Kidney epithelial cell (primary cell): ENCODE results near the gene SLC25A23. TPM values are rescaled to one million over a fixed set of nuclear protein-coding genes. Genes with fewer than 3 reads are reported as not detected.
"Not testable (repeated sequence)": the region's sequence is repeated elsewhere in the genome, so short reads cannot be mapped to it uniquely, and the experiment has no call there.

Source experiments
- DNase-seq: peaks from one replicate; pipeline ENCODE4 v3.0.0-alpha.2; 2010; ENCODE audit warnings: low read depth
- H3K27me3 ChIP-seq: 2 replicates; pipeline ENCODE4 v1.6.0; 2011; ENCODE audit warnings: low read length; ENCODE audit not compliant: control insufficient read depth, insufficient read depth
- H3K36me3 ChIP-seq: 2 replicates; pipeline ENCODE4 v1.5.1; 2011; ENCODE audit warnings: low read length; ENCODE audit not compliant: control insufficient read depth, insufficient read depth
- H3K4me3 ChIP-seq: 2 replicates; pipeline ENCODE4 v1.5.1; 2011; ENCODE audit warnings: low read depth, mild to moderate bottlenecking, control low read depth, low read length
- total RNA-seq: library from RNA; depleted of rRNA; stranded (reverse); fragments of >200 nt; gene quantifications from 2 replicates; pipeline ENCODE4 v1.2.3, GENCODE V29; 2015
- TF ChIP-seq, protein P1 (sequence below): IDR thresholded peaks from 2 replicates; pipeline ENCODE4 v1.5.1; 2011; ENCODE audit warnings: mild to moderate bottlenecking, moderate library complexity, low read length, control low read depth, inconsistent platforms; ENCODE audit not compliant: insufficient read depth, poor library complexity, severe bottlenecking

SLC25A23 gene
- total RNA-seq, 1 donor from 2014 or later, result 68.6 TPM

GRCh38 chr19:6402837-6403608, 56.6 kb downstream of the SLC25A23 start:
- Histone ChIP-seq H3K36me3 (no peaks in the 10 kb centered on the region), H3K27me3 (no peaks in the 10 kb centered on the region), H3K4me3 (no peak overlapping the region)
- TF ChIP-seq, protein P1, sequence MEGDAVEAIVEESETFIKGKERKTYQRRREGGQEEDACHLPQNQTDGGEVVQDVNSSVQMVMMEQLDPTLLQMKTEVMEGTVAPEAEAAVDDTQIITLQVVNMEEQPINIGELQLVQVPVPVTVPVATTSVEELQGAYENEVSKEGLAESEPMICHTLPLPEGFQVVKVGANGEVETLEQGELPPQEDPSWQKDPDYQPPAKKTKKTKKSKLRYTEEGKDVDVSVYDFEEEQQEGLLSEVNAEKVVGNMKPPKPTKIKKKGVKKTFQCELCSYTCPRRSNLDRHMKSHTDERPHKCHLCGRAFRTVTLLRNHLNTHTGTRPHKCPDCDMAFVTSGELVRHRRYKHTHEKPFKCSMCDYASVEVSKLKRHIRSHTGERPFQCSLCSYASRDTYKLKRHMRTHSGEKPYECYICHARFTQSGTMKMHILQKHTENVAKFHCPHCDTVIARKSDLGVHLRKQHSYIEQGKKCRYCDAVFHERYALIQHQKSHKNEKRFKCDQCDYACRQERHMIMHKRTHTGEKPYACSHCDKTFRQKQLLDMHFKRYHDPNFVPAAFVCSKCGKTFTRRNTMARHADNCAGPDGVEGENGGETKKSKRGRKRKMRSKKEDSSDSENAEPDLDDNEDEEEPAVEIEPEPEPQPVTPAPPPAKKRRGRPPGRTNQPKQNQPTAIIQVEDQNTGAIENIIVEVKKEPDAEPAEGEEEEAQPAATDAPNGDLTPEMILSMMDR, result no peak
- peak; percentile 12 for DNase-seq

- no peaks in the 10 kb centered on the region for H3K27me3 ChIP-seq
- no peaks in the 10 kb centered on the region for H3K36me3 ChIP-seq
- H3K4me3 ChIP-seq, result no peak overlapping the region
- DNase-seq, result no peak
- TF ChIP-seq, protein P1, result no peak
Measured at GRCh38 chr19:6402058-6402457, 57.5 kb downstream of the SLC25A23 start.

DNA sequence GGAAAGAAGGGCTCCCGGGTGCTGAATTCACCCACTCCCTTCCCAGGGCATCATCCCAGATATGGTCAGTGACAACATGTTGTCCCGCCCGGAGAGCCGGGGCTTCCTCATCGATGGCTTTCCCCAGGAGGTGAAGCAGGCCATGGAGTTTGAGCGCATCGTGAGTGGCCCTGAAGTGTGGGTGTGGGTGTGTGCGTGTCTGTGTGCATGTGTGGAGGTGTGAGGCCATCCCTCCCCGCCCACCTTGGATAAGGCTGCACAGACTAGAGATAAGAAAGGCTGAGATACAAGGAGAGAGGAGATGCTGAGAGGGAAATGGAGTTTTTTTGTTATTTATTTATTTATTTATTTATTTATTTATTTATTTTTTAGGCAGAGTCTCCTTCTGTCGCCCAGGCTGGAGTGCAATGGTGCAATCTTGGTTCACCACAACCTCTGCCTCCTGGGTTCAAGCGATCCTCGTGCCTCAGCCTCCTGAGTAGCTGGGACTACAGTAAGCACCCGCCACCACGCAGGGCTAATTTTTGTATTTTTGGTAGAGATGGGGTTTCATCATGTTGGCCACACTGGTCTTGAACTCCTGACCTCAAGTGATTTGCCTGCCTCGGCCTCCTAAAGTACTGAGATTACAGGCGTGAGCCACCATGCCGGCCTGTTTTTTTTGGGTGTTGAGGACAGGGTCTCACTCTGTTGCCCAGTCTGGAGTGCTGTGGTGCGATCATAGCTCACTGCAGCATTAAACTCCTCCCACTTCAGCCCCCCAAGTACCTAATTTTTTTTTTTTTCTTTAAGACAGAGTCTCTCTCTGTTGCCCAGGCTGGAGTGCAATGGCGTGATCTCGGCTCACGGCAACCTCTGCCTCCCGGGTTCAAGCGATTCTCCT, 59.3 kb downstream of the SLC25A23 start:
- H3K27me3 ChIP-seq, H3K36me3 ChIP-seq, DNase-seq, H3K4me3 ChIP-seq: not testable (repeated sequence)

GRCh38 chr19:6396305-6396704, 63.3 kb downstream of the SLC25A23 start:
- Histone ChIP-seq H3K36me3 (no peaks in the 10 kb centered on the region), H3K4me3 (no peak overlapping the region), H3K27me3 (no peaks in the 10 kb centered on the region)
- TF ChIP-seq, protein P1, result no peak
- no peak for DNase-seq

DNA sequence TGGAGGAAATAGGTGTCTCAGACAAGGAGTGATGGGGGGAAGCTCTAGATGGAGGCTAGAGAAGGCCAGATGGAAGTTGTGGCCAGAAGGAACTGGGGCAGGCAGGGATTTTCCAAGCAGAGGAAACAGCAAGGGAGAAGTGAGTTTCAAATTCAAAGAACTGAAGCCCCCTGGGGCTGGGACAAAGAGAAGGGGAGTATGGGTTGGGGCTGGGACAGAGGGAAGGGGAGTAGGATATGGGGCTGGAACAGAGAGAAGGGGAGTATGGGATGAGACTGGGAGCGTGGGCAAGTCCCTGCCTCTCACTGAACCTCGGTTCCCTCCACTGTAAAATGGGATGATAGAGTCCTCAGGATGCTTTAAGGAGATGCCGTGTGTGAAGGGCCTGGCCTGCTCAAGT, 64.8 kb downstream of the SLC25A23 start:
- DNase-seq, result no peak
- Histone ChIP-seq H3K36me3 (peaks cover 2% of the 10 kb centered on the region), H3K27me3 (no peaks in the 10 kb centered on the region), H3K4me3 (no peak overlapping the region)
- TF ChIP-seq, protein P1, result no peak

DNA sequence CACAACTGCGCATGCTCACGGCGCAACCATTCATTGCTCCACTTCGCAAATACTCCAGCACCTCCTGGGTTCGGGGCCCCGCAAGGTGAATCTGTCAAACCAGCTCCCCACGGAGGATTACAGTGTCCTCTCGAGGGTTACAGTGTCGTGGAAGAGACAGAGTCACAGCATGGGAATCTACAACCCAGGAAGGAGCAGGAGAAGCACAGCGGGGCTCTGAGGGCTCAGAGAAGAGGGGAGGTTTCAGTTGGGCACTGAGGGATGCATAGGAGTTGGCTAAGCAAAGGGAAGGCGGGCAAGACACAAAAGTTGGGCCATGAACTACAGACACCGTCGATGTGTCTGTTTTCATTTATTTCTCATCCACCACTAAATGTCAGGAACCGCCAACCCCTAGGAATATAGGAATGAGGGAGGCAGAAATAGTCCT, 65.6 kb downstream of the SLC25A23 start:
- H3K27me3 ChIP-seq, result no peaks in the 10 kb centered on the region
- H3K36me3 ChIP-seq, result peaks cover 2% of the 10 kb centered on the region
- peak overlapping the region; percentile 88 for H3K4me3 ChIP-seq
- TF ChIP-seq, protein P1, result no peak
- DNase-seq, result no peak
